Activated CD4-positive, alpha-beta T cell treated with anti-CD3 and anti-CD28 coated beads, Interleukin-2, amount 50 U/mL, for 1 hour (primary cell): ENCODE measurements around the gene MCL1.

Source experiments
- DNase-seq: peaks from one replicate; pipeline ENCODE4 v3.0.0-alpha.2; 2020

Gene MCL1

DNA sequence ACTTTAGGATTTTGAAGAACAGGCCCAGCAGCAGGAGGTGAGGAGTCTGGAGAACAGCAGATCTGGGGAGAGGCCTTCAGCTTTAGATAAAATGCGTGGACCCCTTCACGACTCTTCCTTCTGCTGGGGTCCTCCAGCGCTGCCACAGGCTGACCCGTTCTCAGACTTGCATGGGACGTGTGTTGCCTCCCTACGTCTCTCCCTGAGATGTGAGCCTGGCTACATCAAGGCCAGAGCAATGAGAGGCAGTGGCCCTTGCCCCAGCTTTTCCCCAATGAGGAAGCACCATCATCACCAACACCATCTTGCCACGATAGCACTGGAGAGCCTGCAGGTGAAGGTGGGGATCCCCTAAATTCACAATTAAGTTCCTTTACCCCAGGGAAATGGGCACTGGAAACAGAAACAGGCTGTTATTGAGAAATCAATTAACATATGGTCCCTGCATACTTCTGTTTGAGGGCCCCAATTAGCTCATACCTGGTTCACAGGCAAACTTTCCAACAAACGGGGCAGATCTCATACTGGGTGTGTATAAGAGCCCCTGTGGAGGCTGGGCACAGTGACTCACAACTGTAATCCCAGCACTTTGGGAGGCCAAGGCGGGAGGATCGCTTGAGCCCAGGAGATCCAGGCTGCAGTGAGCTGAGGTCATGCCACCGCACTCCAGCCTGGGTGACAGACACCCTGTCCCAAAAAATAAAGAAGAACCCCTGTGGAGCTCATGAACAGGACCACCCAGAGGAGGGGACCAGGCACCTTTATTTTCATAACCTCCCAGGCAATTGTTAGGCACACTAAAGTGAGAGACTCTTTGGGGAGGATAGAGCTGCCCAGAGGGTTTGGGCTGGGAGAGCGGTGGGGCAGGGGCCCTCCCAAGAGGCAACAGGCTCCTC, 42.3 kb downstream of the MCL1 start:
- no peak for DNase-seq

DNA sequence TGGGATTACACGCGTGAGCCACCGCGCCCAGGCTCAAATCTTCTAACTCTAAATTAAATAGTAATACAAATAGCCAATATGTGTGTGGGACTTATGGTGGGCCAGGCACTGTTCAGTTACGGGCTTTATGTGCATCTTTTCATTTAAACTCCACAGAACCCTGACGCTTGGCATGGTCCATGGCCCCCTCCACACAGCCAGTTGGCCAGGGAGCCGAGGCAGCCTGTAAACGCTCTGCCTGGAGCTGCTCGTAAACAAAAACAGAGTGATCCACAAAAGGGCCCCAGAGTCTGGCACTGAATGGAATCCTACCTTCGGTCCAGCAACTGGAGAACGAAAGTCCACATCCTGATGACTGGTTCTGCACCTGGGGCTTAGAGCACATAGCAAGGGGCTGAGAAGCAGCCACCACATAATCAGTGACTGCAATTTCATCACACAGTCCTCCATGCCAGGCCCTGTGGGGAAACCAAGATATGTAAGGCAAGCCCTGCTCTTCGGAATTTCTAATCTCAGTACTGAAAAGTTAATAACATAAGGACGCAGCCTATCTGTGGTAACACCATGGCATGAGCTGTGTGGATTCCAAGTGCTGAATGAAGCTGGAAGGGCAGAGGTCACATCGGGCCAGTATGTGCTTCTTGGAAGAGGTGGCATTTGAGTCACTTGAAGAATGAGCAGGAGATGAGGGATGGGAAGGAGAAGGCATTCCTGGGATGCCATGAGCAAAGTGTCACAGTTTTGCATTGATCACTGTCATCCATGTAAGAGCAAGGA, 43.7 kb downstream of the MCL1 start:
- no peak for DNase-seq

- DNase-seq = no peak
Measured at GRCh38 chr1:150534002-150534401, 45.4 kb downstream of the MCL1 start.

GRCh38 chr1:150532860-150533259, 46.5 kb downstream of the MCL1 start:
- no peak for DNase-seq

DNA sequence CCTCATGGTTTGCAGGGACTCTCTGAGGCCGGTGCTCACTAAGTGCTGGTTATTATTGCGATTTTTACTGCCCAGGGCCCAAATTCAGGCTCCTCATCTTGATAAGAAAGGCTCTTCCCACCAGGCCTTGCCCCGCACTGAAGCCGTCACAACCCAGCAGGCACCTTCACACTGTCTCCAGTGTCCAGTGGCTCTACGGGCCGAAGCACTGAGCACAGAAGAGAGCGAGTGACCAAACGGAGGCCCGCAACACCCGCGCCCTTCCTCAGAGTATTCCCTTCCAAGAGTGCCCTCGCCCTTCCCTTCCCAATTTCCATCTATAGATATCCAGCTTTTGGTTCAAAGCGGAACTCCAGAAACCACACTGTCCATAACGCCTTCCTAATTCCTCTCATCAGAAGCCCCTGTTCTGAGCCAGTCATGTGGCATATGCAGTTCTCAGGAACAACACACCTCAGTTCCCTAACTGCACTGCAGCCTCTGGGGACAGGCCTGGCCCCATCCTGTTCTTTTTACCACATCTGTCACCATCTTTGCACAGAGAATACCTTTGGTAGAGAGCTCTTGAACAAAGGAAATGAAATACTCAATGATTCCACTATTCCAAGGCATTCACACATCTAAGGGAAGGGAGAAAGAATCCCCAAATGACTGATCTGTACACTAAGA, 48.8 kb downstream of the MCL1 start:
- no peak for DNase-seq

- no peak for DNase-seq
Measured at GRCh38 chr1:150529017-150529416, 50.4 kb downstream of the MCL1 start.

DNA sequence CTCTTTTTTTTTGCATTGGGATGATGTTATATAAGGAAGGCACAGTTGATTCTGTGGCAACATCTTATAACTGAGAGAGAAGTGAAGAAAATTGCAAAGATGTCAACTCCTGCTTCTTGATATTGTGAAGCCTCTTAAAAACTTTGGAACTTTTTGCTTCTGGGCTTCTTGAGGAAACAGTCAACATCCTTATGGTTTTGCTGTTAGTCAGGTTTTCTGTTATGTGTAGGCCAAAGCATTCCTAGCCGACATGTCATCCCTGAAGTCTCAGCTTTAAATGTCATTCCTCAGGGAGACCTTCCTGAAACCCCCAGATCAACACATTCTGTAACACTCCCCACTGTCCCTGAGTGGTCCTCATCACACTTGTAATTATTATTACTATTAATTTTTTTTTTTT, 51.2 kb downstream of the MCL1 start:
- no peak for DNase-seq

GRCh38 chr1:150525348-150525747, 54.1 kb downstream of the MCL1 start:
- DNase-seq = no peak
